ENCODE data around the gene ATP1B3. TPM values are rescaled to one million over a fixed set of nuclear protein-coding genes. Genes with fewer than 3 reads are reported as not detected.

Gene ATP1B3
- total RNA-seq, 1 donor from 2014 or later: 39.7 TPM

DNA sequence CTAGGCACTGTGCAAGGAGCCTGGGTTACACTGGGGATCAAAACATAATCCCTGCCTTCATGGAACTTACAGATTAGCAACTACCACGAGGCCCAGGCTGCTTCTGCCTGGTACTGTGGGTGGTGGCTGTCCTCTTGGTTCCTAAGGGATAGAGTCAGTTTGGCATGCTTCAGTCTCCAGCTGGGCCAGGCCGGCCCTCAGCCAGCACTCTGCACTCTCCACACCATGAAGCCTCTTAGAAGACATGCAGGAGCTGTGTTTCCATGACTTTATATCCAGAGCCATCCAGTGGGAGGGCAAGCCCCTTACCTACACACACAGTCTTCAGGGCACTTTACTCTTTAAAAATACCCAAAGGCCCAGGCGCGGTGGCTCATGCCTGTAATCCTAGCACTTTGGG, 54.4 kb downstream of the ATP1B3 start:
- DNase-seq (ENCODE audit: missing footprints): no peak
- intact Hi-C loops (cut with DNase I): no loop called here
- peak; percentile 17 for ATAC-seq

DNA sequence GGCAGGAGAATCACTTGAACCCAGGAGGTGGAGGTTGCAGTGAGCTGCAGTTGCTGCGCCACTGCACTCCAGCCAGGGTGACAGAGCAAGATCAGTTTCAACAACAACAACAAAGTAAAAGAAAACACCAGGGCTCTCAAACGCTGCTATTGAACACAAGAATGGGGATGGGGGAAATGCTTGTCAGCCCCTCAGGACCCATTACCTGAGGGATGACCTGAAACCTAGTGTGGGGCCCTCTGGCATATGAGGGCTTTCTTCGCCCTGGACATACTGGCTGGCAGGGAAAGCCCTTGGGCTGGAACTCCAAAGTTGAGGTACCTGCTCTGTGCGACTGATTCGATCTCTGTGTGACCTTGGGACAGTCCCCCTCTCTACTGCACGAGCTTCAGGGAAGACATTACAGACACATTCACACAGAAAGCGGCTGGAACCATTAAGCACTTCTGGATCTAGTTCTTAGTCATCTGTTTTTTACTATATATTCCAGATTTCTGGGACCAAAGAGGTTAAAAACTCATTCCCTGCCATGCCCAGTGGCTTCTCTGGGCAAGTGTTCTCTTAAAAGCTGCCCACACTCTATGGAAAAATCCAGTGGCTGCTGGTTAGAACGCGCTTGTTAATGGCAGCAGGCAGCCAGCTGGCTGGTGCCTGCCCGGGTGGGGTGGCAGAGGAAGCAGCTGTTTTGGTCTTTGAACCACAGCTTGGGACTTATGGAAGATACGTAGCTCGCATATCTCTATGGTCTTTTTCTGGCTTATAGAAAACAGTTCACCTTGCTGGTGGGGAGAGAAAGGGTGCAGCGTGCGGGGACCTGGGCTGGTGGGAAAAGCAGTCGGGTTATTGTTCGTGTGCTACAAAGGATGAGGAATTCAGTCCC, 57.2 kb downstream of the ATP1B3 start:
- intact Hi-C loops (cut with DNase I): no loop called here
- ATAC-seq: no peak
- DNase-seq (ENCODE audit: missing footprints): no peak

DNA sequence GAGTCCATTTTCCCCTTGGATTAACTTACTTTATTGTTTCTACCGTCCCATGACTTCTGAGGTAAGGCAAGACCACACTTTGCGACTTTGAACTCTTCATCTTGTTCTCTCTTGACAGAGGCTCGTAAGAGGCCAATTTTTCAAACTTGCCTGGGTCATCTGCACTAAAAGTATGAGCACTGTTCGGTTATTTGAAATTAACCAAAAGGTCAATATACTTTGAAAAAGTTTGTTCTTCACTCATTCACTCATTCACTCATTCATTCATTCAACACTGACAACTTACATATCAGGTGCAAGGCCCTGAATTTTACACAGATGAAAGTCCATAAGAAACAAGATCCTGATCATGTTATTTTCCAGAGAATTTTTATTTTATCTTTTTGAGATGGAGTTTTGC, 57.9 kb downstream of the ATP1B3 start:
- DNase-seq (ENCODE audit: missing footprints): no peak
- intact Hi-C loops (cut with DNase I): no loop called here
- ATAC-seq: no peak

DNA sequence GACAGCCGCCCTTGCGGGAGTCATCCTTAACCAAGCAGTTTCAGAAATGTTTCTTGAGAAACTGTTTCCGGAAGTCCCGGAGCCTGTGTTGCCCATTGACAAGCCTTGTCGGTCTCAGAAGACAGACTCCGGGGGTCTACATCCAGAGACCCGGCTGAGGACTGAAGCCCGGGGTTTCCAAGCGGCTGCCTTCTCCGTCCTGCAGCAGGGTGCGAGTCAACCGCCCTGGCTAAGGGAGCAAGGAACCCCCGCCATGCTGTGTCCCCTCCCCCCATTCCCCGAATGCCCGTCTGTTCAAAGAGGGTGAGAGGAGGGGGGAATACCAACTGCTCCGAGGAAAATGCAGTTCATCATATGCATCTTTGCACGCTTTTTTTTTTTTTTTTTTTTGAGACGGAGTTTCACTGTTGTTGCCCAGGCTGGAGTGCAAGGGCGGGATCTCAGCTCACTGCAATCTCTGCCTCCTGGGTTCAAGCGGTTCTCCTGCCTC, 61.6 kb downstream of the ATP1B3 start:
- intact Hi-C loops (cut with DNase I): no loop called here
- ATAC-seq (no peak), DNase-seq (ENCODE audit: missing footprints) (no peak)

DNA sequence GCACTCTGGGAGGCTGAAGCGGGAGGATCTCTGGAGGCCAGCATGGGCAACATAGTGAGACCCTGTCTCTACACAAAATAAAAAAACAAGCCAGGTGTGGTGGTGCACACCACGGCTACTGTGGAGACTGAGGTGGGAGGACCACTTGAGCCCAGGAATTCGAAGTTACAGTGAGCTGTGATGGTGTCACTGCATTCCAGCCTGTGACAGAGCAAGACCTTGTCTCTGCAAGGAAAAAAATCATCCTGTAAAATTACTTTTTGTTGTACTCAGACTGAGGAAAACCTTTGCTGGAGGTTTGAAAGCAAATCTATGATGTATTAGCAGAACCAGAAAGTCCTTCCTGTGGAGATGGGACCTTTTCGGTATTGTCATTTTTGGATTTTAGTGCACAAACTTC, 63.3 kb downstream of the ATP1B3 start:
- no peak for DNase-seq (ENCODE audit: missing footprints)
- intact Hi-C loops (cut with DNase I): no loop called here

DNA sequence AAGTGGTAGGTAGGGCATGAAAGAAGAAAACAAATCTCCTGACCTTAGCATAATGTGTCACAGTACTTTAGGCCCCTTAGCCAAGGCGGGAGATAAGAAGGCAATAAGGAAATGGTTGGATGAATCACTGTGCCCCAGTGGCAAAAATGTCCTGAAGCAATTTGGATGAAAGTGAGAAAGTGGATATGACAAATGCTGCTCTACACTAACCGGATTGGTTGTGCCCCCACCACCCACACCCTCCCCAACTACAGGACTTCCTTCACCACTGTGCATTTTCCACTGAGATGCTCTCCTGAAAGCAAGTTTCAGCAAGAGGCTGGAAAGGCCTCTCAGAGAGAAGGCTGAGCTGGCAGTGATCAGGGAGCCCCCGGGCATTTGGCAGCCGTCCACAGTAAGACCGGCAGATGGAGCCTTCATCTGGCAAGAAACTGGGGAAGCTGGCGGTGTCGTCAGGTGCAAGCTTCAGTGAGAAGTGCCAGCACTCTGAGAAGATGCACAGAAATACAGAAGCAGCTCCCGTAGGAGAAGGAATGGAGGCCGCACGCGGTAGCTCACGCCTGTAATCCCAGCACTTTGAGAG, 63.8 kb downstream of the ATP1B3 start:
- intact Hi-C loops (cut with DNase I): no loop called here
- no peak for DNase-seq (ENCODE audit: missing footprints)
- ATAC-seq: no peak

More for the DNA sequence above, 63.3 kb downstream of the ATP1B3 start:
- ATAC-seq: no peak

DNA sequence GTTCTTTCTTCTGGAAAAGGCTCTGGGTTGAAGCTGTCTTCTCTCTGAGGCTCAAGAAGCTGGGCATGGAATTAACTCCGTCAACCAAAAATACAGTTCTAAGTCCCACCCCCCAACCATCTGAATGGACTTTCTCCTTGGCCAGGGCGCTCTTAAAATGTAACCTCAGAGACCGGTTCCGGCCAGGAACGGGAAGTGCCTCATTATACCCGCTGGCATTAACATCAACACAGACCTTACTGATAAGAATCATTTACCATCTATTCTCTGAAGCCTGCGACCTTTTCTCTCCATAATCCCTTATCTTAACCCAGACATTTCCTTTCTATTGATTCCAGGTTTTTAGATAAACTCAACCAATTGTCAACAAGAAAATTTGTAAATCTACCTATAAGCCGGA, 64.7 kb downstream of the ATP1B3 start:
- ATAC-seq: no peak
- intact Hi-C loops (cut with DNase I): no loop called here
- DNase-seq (ENCODE audit: missing footprints): no peak

DNA sequence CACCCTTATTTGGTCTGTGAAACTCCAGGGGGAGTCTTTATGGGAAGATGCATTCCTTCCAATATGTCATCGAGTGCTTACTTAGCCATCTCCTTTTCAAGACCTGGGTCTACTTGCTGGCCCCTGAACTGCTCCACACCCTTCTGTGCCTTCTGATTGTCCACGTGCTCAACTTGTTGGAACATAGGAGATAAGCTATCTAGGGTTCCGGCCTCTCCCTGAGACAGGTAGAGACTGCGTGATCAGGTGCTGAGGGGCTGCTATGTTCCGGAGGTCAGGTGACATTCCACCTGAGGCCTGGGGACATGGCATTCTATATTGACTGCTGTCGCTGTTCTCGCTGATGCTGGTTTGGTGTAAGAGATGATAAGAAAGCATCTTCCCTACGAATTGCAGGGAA, 65.6 kb downstream of the ATP1B3 start:
- intact Hi-C loops (cut with DNase I): no loop called here
- DNase-seq (ENCODE audit: missing footprints) (no peak), ATAC-seq (no peak)

DNA sequence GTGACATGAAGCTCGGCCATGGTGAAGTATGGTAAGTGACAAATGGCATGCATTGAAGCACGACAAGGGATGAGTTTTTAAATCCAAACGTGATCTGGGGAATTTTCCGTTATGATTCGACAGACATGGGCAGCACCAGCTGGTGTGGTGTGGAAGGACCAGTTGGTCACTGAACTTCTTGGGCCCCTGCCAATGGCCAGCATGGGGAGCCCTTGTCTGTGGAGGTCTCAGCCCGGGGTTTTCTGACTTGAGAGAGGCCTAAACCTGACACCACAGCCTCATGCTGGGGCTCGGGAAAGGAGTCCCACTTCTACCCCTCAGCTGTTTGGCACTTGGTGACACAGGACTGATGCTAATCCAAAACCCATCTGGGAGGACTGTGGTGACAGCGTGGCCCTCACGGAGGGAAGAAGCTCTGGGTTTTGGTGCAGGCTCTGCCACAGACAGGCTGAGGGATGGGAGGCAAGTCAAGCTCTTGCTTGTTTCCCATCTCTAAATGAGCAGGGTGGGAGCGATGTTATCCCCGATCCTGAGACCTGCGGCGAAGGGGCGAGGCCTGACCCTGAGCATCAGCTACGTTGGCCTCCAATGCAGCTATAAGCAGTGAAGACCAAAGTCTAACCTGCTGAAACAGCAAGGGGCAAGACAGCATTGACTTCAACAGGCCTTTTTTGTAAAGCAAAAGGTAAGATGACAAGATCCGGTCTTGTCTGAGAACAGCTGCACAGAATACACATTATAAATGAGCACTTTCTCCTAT, 69.5 kb downstream of the ATP1B3 start:
- intact Hi-C loops (cut with DNase I): no loop called here
- no peak for ATAC-seq
- no peak for DNase-seq (ENCODE audit: missing footprints)

DNA sequence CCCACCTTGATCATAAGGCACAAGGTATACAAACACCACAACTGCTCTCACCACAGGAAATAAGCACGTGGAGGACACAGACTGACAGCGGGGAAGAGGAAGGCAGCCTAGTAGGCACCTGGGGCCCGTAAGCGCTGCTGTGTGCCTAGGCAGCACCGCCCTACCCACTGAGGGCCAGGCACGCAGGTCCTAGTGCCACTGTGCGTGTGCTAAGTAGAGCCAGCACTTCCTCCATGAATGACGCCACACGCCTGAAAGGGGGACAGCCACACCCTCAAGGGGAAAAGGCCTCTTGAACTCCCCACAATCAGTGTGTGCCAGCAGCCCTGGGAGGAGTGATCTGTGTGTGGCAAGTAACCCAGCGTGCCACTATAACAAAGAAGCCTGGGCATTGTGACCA, 73.0 kb downstream of the ATP1B3 start:
- intact Hi-C loops (cut with DNase I): no loop called here
- no peak for DNase-seq (ENCODE audit: missing footprints)
- peak; percentile 26 for ATAC-seq

DNA sequence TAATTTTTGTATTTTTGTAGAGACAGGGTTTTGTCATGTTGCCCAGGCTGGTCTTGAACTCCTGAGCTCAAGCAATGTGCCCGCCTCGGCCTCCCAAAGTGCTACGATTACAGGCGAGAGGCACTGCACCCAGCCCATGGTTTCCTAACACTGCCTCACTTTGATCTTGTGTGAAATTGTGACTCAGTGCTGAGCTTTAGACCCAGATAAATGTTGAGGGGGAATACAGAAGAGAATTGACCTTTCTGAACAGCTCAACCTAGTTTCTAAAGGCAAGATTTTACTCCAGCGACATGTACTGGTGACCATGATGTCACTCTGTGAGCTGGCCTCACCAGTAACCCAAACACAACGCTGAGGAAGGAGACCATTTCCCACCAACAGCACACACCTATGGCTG, 73.5 kb downstream of the ATP1B3 start:
- ATAC-seq (no peak), DNase-seq (ENCODE audit: missing footprints) (no peak)
- intact Hi-C loops (cut with DNase I): no loop called here

DNA sequence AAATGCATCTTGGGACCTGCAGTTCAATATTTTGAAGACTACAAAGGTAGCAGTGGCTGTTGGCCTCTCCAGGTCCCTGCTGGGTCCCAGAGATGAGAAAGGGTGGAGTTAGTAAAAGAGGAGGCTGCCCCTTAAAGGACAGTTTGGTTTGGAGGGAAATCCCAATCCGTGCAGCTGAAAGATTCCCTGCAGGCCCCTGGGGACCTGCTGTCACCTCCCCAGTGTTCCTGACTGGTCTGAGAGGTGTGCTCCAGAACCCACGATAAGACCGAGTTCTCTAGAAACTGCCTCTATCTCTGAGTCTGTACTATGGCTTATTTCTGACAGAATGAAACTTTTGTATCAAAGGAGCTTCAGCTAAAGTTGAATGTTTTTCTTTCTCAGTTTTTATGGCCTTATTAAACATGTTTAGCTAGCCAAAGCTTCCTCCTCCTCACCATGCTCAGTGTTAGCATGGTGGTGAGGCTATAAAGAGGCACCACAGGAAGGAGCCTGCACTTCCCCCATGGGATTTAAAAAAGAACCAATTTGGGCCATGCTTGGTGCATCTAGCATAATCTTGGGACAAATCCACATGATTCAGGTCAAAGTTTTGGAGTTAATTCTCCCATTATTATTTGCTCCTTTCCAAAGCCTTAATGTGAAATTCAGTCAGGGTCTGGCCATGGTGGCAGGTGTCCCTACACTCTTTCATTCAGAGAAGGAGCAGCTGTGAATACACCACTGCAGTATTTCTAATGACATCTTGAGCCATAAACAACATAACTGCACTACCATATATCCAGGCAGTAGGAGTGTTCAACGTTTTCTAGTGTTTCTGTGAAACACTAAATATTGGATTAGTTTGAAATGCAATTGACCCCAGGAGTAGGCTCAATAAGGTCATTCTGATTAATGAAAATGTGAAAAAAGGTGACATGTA, 74.4 kb downstream of the ATP1B3 start:
- no peak for DNase-seq (ENCODE audit: missing footprints)
- intact Hi-C loops (cut with DNase I): no loop called here
- no peak for ATAC-seq

DNA sequence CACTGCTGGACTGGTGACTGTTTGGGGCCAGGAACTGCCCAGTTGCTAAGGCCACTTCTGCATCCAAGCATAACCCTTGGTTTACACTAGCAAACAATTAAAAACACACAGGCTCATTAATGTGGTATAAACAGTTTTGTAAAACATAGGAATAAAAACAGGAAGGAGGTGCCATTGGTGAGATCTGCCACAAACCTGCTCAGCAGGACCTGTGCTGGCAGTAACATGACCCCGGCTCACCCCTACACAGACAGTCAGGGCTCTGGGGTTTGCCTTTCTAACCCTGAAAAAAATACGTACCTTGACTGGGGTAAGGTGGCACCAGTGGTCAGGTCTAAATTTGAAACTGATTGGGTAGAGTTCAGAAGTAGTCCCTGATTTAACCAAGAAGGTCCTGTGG, 76.2 kb downstream of the ATP1B3 start:
- intact Hi-C loops (cut with DNase I): no loop called here
- DNase-seq (ENCODE audit: missing footprints) (no peak), ATAC-seq (no peak)

DNA sequence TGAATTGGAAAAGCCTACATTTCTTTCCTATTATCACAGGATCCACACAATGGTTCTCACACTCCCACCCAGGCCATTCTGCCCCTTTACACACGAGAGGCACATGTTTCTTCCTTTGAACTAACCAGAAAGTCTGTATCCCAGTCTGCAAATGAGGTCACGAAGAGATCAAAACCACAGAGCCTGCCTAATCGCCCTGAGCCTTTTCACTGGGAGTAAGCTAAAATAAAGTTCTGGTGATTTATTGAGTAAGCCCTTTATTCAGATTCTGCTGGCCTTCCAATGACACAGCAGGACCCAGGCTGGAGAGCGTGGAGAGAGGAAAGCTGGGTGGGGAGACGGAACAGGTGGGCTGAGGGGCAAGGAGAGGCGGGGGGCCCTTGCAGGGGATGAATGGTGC, 78.7 kb downstream of the ATP1B3 start:
- intact Hi-C loops (cut with DNase I): no loop called here
- DNase-seq (ENCODE audit: missing footprints) (no peak), ATAC-seq (no peak)

DNA sequence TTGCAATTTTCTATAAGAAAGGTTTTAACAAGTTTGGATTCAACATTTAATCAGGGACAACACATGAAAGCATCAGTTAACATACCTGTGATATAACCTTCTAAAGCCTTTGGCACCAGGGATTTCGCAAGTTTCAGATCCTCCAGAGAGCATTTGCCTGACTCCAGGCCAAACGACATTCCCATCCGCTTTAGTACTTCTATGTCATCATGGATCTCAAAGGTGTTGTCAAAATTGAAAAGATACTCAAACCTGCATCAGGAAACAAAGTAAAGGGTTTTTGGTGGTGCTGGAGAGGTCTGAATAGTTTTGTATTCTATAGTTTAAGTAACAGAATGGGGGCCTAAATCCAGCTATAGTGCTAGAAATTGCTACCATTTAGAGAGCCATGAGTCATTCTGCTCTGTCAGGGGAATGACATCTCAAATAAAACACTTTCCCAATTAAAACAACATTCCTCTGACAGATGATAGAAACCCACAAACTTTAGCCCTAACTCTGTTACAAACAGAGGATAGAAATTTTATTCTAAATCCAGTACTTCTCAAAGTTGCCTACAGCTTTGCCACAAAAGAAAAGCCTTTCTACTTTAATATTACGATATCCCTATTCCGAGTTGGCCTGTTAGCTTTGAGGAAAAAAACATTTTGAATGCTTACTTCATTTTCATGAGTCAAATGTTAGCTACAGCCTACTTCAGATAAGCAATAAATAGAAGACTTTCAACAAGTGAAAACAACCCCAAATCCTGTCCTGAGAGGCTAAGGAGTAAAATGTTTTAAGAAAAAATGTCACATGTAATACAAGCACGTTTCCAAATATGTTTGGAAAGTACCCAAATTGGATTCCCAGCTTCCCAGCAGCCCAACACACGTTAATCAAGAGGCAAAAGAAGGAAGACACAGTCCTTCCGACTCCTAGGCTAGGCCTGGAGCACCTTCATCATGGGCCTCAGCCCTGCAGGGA, 83.4 kb downstream of the ATP1B3 start:
- ATAC-seq: peak; percentile 73
- intact Hi-C loops (cut with DNase I): loop anchor here (10.0 kb wide), 1 partner anchor 265 kb away; the partner anchor contains the start of gene GK5
- no peak for DNase-seq (ENCODE audit: missing footprints)

DNA sequence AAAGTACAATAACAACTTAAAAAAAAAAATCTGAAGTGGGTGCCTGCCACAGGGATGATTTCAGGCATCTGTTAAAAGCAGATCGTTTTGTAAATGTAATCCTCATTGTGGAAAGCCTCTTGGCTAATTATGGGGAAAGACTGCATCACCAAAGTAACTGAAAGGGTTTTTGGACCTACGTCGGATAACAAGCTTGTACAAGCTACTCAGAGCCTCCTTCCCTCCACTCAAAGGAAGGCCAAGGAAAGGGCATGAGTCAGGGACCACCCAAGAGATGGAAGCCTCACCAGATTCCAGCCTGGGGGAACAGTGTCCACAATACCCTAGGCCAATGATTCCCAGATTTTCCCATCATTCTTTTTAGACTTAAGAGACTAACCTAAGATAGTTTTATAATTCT, 84.3 kb downstream of the ATP1B3 start:
- ATAC-seq (no peak), DNase-seq (ENCODE audit: missing footprints) (no peak)
- intact Hi-C loops (cut with DNase I): loop anchor here (10.0 kb wide), 1 partner anchor 264 kb away; the partner anchor contains the start of gene GK5

DNA sequence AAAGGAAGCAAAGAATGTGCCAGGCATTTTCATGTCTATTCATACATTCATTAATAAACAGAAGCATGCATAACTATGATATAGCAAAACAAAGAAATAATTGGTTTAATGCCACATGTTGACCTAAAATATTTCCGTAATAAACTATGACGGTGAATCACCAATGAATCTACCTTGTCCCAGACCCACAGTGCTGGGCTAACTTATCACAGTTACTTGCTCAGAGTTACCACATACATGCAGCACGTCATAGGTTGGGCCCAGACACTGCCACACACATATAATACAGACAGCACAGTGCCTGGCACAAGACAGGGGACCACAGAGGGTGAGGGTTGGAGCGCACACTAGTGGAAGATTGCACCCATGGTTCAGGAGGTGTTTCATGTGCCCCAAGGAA, 86.9 kb downstream of the ATP1B3 start:
- no peak for DNase-seq (ENCODE audit: missing footprints)
- ATAC-seq: no peak
- intact Hi-C loops (cut with DNase I): loop anchor here (10.0 kb wide), 1 partner anchor 262 kb away; the partner anchor contains the start of gene GK5
